Lower lobe of right lung (tissue), 2 donors: ENCODE measurements around the gene LDLRAD4. TPM values are rescaled to one million over a fixed set of nuclear protein-coding genes. Genes with fewer than 3 reads are reported as not detected.

Experiments used
- ATAC-seq, 2 donors: fragments of 200-7000 bp; cut with Tn5 transposase; one replicate each; pipeline ENCODE4 v1.9.1; 2020 to 2022; ENCODE audit warnings: mild to moderate bottlenecking in 2 of 2, moderate library complexity in 2 of 2
- DNase-seq: peaks from one replicate; pipeline ENCODE4 v3.0.0-alpha.2; 2020
- H3K27ac ChIP-seq: fragments of 200-600 bp; one replicate; pipeline ENCODE4 v1.8.0; 2022
- H3K27me3 ChIP-seq: fragments of 200-600 bp; one replicate; pipeline ENCODE4 v1.8.0; 2022; ENCODE audit warnings: low read depth
- H3K36me3 ChIP-seq: fragments of 200-600 bp; one replicate; pipeline ENCODE4 v1.8.0; 2022; ENCODE audit warnings: mild to moderate bottlenecking
- H3K4me1 ChIP-seq: fragments of 200-600 bp; one replicate; pipeline ENCODE4 v1.8.0; 2022
- H3K4me3 ChIP-seq: fragments of 200-600 bp; one replicate; pipeline ENCODE4 v1.8.0; 2022; ENCODE audit warnings: mild to moderate bottlenecking
- H3K9me3 ChIP-seq: fragments of 200-600 bp; one replicate; pipeline ENCODE4 v1.8.0; 2022
- CTCF ChIP-seq: fragments of 200-600 bp; IDR thresholded peaks from one replicate; pipeline ENCODE4 v1.8.0; 2022; ENCODE audit warnings: antibody characterized with exemption, mild to moderate bottlenecking
- intact Hi-C: fragments of 100-400 bp; cut with DNase I; formaldehyde crosslinking; loops from one replicate; pipeline ENCODE4 v1.11.0; 2022
- total RNA-seq: library from RNA; stranded (reverse); fragmentation: NEBNext Ultra II Directional; extraction: Animal tissue kit (Norgen Biotek cat#: 25700); gene quantifications from one replicate; pipeline ENCODE4 v1.2.1, GENCODE V29; 2021
- donor health status: DM: no; HTN: yes; CAD: no; lungs with severe emphysema.

LDLRAD4 gene
- total RNA-seq, 1 donor from 2014 or later, result 24.6 TPM

GRCh38 chr18:13638719-13639595 is 420.4 kb downstream of the LDLRAD4 start:
- intact Hi-C loops, result no loop called here
- DNase-seq (no peak), ATAC-seq (no peak)
- Histone ChIP-seq H3K4me3 (no peak overlapping the region), H3K36me3 (no peaks in the 10 kb centered on the region), H3K27me3 (peaks cover 8% of the 10 kb centered on the region), H3K4me1 (peaks cover 16% of the 10 kb centered on the region), H3K27ac (no peak overlapping the region), H3K9me3 (no peaks in the 10 kb centered on the region)
- no peak for TF ChIP-seq CTCF

- Histone ChIP-seq H3K9me3 (no peaks in the 10 kb centered on the region), H3K27me3 (peaks cover 8% of the 10 kb centered on the region), H3K36me3 (peaks cover 4% of the 10 kb centered on the region), H3K4me1 (peaks cover 16% of the 10 kb centered on the region), H3K4me3 (no peak overlapping the region), H3K27ac (no peak overlapping the region)
- TF ChIP-seq CTCF, result no peak
- intact Hi-C loops, result no loop called here
- DNase-seq (no peak), ATAC-seq (no peak)
These were observed 421.8 kb downstream of the LDLRAD4 start for GRCh38 chr18:13640266-13640860.

DNA sequence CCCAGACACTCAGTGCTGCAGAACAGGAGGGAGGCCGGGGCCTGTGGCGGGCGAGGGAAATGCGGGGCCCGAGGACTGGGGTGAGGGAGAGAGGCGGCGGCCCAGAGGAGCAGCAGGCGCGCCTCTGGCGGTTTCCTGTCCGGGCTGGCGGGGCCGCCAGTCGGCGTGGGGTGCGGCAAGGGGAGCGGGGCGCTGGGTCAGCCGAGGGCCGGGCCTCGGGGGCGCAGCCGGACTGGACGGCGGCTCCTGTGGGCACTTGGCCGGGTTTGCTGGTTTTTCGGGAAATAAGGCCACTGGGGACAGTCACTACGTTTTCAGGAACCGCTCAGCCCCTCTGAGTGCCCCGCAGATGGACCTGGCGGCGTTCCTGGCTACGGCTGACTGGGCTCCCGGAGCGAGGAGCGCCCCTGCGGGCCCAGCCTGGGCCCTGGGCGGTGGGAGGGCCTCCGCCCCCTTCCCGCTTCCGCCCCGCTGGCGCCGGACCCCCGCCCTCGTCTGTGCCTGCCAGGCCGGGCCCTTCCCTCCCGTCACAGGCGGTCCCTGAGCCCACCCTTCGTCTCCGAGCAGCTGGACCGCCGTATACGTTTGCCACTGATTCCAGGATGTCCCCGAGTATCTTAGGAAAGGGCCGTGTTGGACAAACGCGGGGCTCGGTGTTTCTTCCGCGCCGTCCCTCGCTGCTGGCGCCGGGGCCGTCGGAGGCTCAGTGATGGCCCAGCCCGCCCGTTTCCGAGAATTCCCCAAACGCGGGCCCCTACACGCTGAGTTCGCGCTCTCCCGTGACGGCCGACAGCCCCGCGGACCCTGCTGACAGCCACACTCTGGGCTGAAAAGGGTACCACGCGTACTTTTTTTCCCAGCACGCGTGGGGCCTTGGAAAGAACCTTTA is 423.2 kb downstream of the LDLRAD4 start:
- H3K27ac ChIP-seq, result peak overlapping the region; percentile 69
- H3K4me3 ChIP-seq, result peak overlapping the region; percentile 48
- no peak for TF ChIP-seq CTCF
- H3K4me1 ChIP-seq, result peaks cover 16% of the 10 kb centered on the region
- peaks cover 6% of the 10 kb centered on the region for H3K36me3 ChIP-seq
- H3K27me3 ChIP-seq, result peaks cover 8% of the 10 kb centered on the region
- ATAC-seq (peak; percentile 65 to 71), DNase-seq (no peak)
- intact Hi-C loops, result no loop called here
- H3K9me3 ChIP-seq, result no peaks in the 10 kb centered on the region

DNA sequence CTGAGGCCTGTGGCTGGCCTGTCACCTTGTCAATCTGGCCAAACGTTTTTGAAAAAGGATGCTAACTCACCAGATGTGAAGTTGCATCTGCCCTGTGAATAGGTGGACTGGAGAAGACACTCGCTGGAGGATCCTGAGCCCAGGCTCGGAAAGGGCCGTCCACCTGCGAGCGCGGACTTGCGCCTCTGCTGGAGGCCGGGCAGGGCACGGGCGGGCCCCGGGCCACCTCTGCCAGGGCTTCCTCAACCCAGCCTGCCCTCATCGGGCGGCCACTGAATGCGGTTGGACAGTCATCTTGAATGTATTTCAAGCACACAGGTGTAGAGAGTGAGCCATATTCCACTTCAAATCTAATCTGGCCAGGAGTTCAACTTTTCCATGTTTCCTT is 423.9 kb downstream of the LDLRAD4 start:
- Histone ChIP-seq H3K4me3 (no peak overlapping the region), H3K27ac (peak overlapping the region; percentile 69), H3K9me3 (no peaks in the 10 kb centered on the region), H3K27me3 (peaks cover 8% of the 10 kb centered on the region), H3K36me3 (peaks cover 11% of the 10 kb centered on the region), H3K4me1 (peaks cover 16% of the 10 kb centered on the region)
- TF ChIP-seq CTCF, result no peak
- DNase-seq (no peak), ATAC-seq (peak in 1 of 2 donors; percentile 10)
- intact Hi-C loops, result no loop called here

DNA sequence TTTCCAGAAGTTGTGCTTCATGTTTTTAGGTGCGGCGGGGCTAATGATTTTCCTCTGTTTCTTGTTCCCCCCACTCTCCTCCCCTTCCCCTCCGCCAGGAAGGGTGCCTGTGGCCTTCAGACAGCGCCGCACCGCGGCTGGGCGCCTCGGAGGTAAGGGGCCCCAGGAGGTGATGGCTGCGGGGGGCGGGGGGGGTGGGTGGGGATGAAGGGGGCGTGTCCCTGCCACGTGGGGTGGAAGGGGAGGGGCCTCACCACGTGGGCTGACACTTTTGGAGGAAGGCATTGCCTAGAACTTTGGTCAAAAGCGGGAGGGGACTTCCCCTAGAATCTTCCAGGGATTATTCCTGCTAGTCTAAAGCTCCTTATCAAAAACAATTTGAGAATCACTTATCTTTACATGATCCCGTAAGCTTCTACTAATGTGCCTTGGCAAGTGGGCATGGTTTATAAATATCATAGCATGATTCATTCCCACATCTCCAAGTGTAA is 424.7 kb downstream of the LDLRAD4 start:
- DNase-seq (no peak), ATAC-seq (no peak)
- peaks cover 16% of the 10 kb centered on the region for H3K4me1 ChIP-seq
- H3K4me3 ChIP-seq, result no peak overlapping the region
- intact Hi-C loops, result no loop called here
- no peak overlapping the region for H3K27ac ChIP-seq
- H3K27me3 ChIP-seq, result peaks cover 8% of the 10 kb centered on the region
- no peaks in the 10 kb centered on the region for H3K9me3 ChIP-seq
- TF ChIP-seq CTCF, result no peak
- peaks cover 11% of the 10 kb centered on the region for H3K36me3 ChIP-seq
